ENCODE measurements around the gene DCUN1D1.

Gene DCUN1D1

GRCh38 chr3:182936239-182936917 is 44.0 kb downstream of the DCUN1D1 start:
- no peak for DNase-seq (ENCODE audit: low read depth in 3 of 3)

DNA sequence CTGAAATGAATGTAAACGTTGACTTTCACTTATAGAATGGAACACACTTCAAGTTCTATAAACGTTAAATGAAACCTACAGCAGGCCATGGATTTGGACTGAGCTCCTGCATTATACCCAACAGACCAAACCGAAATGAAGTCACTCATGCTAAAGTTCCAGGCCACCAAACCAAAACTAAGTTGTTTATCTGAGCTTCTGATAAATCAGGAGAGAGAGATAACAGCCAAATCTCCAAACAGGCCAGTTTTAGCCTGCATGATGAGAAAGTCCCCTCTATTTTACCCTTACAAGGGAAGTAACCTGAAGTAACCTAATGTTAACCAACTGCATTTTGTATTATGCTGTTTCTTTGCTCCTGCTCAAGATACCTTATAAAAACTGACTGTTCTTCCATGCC is 44.5 kb downstream of the DCUN1D1 start:
- DNase-seq (ENCODE audit: low read depth in 3 of 3), result no peak

DNA sequence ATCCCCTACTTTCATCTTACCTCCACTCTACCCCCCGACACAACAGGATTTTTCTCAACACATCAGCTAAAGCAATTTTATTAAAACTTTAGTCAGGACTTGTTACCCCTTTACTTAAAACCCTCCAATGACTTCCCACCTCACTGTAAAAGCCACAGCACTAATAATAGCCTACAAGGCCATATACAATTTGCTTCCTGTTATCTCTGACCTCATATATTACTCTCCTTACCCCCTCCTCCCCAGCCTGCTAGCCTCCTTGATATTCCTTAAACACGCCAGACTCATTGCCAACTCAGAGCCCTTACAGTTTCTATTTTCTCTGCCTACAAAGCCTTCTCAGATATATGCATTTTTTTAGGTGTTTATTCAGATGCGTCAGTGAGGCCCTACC is 54.4 kb downstream of the DCUN1D1 start:
- DNase-seq (ENCODE audit: low read depth in 3 of 3), result no peak

DNA sequence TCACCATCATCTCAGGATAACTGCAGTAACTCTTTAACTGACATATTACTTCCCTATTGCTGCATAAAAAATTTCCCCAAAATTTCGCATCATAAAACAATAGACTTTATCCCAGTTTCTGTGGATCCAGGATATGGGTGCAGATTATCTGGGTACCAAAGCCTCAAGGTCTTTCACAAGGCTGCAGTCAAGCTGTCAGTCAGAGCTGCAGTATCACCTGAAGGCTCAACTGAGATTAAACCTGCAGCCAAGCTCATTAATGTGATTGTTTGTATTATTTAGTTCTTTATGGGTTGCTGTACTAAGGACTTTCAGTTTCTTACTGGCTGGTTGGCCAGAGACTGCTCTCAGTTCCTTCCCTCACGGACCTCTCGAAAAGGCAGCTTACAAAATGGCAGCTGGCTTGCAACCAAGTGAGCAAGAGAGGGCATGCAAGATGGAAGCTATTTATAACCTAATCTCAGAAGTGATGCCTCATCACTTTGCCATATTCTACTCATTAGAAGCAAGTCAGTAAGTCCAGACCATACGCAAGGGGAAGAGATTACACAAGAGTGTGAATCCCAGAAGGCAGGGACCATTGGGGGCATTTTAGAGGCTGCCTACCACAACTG is 54.9 kb downstream of the DCUN1D1 start:
- no peak for DNase-seq (ENCODE audit: low read depth in 3 of 3)

GRCh38 chr3:182921665-182922355 is 58.5 kb downstream of the DCUN1D1 start:
- DNase-seq (ENCODE audit: low read depth in 3 of 3), result no peak

DNA sequence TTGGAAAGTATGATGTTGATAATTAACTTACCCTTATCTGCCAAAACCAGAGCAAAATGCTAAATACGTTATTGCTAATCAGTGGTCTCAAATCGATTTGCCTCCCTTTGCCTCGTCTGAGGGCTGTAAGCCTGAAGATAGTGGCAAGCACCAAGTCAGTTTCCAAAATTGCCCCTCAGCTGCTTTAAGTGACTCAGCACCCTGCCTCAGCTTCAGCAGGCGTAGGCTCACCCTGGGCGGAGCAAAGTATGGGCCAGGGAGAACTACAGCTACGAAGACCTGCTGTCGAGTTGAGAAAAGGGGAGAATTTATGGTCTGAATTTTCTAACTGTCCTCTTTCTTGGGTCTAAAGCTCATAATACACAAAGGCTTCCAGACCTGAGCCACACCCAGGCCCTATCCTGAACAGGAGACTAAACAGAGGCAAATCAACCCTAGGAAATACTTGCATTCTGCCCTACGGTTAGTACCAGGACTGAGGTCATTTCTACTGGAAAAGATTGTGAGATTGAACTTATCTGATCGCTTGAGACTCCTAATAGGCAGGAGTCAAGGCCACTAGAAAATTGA is 59.7 kb downstream of the DCUN1D1 start:
- no peak for DNase-seq (ENCODE audit: low read depth in 3 of 3)

DNA sequence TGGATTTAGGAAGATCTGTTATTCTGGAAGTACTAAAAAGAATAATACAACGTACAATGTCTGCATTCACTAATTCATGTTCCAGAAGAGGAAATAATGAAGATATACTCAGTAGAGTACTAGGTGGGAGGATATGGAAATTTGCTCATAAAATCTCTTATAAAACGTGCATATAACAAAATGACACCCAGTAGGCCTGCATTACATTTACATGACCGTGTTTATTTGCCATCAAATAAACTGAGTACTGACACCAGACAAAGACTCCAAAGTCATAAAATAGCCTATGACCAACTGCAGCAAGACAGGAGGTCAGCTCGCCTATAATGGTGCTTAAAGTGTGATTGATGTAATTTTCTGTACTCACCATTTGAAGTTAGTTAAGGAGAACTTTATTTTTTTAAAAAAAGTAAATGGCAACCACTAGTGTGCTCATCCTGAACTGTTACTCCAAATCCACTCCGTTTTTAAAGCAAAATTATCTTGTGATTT is 60.4 kb downstream of the DCUN1D1 start:
- DNase-seq (ENCODE audit: low read depth in 3 of 3), result no peak

GRCh38 chr3:182917134-182917533 is 63.2 kb downstream of the DCUN1D1 start:
- DNase-seq (ENCODE audit: low read depth in 3 of 3), result no peak

DNA sequence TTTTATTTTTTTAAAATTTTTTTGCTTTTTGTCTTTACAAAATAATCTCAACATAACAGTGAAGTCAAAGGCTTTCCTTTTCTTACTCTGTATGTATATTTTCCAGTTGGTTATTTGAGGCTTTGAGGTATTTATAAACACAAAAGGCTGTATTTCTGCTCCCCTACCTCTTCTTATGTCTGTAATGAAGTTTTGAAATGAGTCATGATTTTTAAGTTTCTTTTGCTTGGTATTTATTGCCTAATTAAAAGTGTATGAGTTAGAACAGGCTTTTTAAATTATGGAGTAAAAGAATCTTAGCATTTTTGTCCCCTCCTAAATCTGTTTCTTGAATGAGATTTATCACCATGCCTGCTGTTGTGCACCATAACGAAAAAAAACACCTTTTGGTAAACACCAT is 66.0 kb downstream of the DCUN1D1 start:
- no peak for DNase-seq (ENCODE audit: low read depth in 3 of 3)

DNA sequence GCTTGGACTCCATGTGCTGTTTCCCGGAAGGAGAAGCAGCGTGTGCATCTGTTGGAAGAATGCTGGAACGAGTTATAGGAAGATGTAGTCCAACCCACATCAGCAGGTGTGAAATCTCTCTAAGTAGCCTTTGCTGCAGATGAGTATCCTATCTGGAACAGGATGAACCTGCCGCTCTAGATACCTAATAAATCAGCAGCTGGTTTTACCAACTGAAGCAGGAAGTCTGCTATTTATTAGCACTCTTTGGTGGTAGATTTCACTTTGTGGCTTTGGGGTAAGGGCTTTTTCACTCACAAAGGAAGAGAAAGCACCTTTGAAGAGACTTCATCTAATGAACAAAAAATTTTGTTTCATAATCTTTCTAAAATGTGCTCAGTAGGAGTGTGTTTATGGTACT is 66.4 kb downstream of the DCUN1D1 start:
- no peak for DNase-seq (ENCODE audit: low read depth in 3 of 3)

DNA sequence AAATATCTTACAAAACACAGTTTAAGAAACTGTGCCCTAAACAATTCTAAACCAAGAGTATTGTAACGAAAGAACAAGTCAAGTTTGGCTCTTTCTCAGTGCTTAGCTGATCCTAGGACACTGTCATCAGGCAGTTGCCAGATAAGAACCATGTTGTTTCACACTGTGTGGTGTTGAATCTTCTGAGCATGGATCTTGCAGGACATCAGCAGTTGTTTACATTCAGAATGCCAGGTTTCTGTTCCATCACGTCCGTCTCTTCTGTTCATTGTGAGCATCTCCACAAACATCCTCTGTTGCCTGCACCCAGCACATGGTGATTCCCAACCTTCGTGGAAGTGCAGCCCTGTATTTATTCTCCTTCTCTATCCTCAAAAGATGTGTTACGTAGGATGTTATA is 67.9 kb downstream of the DCUN1D1 start:
- DNase-seq (ENCODE audit: low read depth in 3 of 3), result no peak

- DNase-seq (ENCODE audit: low read depth in 3 of 3), result no peak
Measured at GRCh38 chr3:182911782-182912111, 68.6 kb downstream of the DCUN1D1 start.

GRCh38 chr3:182910936-182911781 is 69.2 kb downstream of the DCUN1D1 start:
- no peak for DNase-seq (ENCODE audit: low read depth in 3 of 3)

GRCh38 chr3:182909318-182910040 is 70.9 kb downstream of the DCUN1D1 start:
- no peak for DNase-seq (ENCODE audit: low read depth in 3 of 3)

DNA sequence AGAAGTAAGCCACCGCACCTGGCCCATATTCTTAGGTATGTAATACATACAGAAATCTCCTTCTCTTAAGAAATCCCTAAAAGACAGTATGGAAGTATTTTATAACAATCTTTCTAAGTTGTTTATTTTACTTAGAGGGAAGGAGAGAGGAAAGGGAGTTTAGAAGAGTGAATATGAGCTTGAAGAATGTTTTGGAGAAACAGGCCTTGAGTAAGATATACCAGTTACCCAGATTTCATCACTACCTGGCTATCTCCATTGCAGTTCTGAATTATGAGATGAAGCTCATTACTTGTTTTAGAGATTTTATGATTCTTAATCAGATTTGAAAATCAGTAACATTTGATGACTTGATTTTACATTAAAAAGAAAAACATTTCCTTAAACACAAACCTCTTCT is 71.9 kb downstream of the DCUN1D1 start:
- no peak for DNase-seq (ENCODE audit: low read depth in 3 of 3)

GRCh38 chr3:182906036-182906435 is 74.3 kb downstream of the DCUN1D1 start:
- no peak for DNase-seq (ENCODE audit: low read depth in 3 of 3)

- no peak for DNase-seq (ENCODE audit: low read depth in 3 of 3)
Measured at GRCh38 chr3:182905623-182906022, 74.7 kb downstream of the DCUN1D1 start.

DNA sequence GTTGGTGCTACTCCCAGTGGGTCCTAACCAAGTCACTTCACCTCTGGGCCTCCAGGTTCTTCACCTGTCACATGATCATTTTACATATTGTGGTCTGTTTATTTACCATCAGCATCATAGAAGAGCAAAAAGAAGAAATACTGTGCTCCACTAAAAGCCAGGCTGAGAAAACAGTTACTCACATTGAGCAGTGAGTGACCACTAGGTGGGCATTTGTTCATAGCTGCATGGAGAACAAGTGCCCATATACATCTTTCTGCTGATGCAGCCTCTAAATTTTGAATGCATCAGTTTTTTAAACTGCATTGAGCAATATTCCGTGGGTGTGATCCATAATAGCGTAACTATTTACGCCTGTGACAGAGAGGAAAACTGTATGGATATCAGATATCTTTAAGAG is 76.2 kb downstream of the DCUN1D1 start:
- no peak for DNase-seq (ENCODE audit: low read depth in 3 of 3)

DNA sequence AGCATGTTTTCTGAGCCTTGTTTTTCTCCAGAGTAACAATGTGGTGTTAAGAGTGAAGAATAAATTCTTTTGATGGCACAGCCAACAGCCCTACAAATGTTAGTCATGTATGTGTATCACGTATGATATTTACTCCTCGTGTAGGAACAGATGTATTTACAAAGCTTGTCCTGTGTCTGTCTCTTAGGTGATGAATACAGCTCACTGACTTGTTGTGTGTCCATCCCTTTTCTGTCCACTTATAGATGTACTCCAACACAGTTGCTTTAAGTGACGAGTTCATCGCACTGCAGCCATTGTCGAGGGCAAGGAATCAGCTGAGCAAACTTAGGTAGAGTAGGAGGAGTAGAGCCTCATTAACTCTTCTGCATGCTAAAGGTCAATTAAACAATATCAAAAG is 78.1 kb downstream of the DCUN1D1 start:
- no peak for DNase-seq (ENCODE audit: low read depth in 3 of 3)

DNA sequence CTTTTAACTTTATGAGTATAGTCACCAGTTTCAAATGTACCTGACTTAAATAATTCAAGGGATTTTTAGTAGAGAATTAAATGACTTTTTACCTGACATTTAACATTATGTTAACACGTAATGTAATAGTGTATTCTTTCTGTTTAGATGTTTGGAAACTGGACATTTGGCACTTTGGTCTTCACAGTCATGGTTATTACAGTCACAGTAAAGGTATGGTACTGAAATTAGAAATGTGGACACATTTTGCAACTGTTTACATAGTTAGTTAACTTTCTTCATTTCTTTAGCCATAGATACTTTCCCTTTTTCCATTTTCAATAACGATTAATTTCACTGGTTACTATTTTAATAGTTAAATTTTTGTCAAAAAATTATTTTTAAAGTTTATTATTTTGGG is 83.8 kb downstream of the DCUN1D1 start:
- no peak for DNase-seq (ENCODE audit: low read depth in 3 of 3)

- no peak for DNase-seq (ENCODE audit: low read depth in 3 of 3)
Measured at GRCh38 chr3:182895513-182896112, 84.7 kb downstream of the DCUN1D1 start.
